GM19395 (cell line): ENCODE data around the gene CADM1.

Experiments
- ATAC-seq: cut with Tn5 transposase; IDR thresholded peaks from one replicate; pipeline ENCODE4 v1.9.1; 2021; ENCODE audit warnings: mild to moderate bottlenecking, moderate library complexity; ENCODE audit not compliant: unreplicated experiment

Gene CADM1

DNA sequence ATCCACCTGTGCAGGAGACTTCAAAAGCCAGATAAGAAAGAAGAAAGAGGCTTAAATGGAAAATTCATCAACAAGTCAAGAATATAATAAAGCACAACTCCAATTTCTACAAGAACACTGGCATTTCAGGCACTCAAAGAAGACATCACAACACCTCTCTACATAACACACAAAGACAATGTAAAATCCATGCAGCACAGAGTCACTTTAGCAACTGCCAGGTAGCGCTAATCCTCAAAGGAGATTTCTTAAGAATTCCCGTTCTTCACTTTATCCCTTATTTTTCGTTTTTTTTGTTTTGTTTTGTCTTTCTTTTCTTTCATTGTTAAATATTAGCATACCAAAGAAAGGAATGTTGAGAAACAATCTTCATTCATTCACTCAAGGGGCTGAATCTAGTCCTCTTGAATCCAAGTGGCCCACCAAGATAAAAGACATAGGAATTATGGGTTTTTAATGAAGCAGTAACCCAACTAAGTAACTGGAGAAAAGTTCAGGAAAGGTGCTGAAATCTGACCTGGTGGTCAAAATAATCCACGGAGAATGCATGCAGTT lies 95.0 kb downstream of the CADM1 start:
- ATAC-seq, result no peak

DNA sequence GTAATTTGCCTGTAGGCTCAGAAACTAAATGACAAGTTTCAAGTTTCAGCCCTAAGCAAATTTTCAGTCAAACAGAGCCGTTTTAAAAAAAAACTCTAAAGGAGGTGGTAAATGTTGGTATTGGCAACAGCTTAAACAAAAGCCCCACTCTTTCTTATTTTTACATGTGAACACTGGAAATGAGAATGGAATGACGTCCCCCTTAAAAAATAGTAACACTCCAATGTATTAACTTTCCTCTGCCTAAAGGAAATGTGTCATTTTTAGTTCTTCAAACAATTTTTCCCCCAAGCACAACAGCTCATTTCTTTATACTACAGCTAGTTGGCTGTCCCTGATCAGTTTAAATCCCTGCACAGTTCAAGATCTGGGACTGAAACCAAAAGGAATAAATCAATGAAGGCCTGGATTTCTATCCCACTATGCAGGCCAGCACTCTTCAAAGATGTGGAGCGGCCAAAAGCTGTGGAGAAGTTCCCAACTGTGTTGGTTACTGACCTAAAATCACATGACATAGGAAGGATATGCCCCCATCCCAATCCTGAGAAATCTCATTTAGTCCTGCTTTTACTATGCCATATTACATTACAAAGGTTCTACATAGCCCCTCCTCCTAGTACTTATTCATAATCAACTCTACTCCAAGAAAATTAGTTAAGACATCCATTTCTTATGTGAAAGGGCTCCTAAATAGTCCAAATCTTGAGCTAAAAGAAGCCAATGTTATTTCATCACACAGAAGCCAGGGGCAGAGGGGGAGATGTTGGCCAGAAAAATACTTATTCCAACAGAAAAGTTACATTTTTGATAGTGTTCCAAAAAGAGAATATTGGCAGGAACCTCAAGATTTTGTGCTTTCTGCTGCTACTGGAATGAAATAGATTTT lies 95.9 kb downstream of the CADM1 start:
- no peak for ATAC-seq

DNA sequence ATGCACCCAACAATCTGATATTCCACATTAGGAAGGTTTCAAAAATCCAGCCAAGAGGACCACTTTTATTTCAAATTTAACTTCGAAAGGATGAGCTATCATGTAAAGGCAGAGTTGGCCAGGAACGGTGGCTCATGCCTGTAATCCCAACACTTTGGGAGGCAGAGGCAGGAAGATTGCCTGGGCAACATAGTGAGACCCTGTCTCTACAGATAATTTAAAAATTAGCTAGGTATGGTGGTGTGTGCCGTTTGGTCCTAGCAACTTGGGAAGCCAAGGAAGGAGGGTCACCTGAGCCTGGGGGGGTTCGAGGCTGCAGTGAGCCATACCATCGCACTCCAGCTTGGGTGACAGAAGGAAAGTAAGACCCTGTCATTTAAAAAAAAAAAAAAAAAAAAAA lies 96.7 kb downstream of the CADM1 start:
- no peak for ATAC-seq

DNA sequence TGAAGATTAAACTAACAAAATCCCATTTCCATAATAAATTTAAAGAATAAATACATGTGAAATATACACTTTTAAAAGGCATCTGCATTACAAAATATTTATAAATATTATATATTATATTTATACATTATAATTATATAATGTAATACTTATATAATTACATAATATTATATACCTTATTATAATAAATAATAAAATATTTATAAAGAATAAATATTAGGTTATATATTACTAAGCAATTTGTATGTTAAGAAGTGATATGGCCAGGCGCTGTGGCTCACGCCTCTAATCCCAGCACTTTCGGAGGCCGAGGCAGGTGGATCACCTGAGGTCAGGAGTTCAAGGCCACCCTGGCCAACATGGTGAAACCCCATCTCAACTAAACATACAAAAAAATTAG lies 97.8 kb downstream of the CADM1 start:
- ATAC-seq, result no peak

DNA sequence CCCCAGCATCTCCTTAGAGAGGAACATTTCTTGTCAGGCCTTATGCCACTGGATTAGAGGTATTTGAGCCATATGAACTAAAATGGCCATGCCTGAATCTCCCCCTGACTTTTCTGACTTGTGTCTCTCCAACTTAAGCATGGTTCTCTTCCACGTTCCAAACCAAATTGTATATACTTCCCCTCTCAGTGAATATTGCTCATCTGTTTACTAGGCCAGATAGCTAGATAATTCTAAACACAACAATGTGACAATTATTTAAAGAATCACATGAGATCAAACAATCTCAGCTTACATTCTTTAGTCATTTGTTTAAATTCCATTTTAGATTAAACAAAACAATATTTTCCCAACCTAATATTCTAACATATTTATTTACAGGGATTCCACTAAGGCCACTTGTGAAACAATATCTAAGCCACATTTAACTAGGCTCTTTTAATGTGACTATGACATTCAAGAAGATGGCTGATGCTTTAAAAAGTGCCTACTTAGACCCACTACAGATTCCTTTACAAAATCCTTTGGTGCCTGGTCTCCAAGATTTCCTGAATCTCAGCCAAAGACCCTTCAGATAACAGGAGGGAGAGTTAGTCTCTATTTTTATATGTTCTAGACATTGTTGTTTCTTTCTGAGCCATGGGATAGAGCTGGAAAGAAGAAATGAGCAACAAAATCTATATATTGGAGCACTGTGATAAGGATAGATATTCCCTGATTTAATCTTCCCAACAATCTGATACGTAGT lies 105.7 kb downstream of the CADM1 start:
- no peak for ATAC-seq

DNA sequence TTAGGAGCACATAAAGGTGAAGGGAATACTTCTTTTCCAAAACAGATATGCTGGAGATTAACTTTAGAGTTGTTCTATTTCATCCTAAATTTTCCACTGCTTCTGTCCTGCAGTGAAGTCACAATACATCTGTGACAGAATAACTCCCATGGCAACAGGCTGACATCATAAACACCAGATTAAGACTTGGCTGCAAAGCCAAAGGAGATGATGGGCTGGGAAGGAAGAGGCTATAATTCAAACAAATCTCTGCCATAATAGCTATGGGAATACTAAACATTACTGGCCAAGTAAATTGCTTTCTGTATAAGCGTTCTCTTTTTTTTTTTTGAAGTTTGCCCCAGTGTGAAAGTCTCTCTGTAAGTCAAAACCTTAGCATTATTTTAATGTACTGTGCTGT lies 107.7 kb downstream of the CADM1 start:
- ATAC-seq, result no peak

DNA sequence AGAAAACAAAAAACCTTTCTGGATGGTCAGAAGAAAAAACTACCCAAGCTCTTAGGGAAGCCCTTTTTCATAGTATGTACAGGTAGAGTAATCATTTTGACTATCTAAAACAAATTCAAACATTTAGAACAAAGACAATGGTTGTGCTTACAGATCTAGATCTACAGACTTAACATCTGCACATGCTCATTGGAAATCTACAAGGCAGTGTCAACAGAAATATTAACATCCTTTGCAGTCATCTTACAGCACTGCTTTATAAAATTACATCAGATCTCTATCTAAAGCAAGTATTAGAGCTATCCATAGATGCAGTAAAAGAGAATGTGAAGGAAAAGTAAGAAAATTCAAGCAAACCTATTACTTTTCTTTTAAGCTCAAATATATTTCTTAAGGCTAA lies 110.3 kb downstream of the CADM1 start:
- no peak for ATAC-seq

DNA sequence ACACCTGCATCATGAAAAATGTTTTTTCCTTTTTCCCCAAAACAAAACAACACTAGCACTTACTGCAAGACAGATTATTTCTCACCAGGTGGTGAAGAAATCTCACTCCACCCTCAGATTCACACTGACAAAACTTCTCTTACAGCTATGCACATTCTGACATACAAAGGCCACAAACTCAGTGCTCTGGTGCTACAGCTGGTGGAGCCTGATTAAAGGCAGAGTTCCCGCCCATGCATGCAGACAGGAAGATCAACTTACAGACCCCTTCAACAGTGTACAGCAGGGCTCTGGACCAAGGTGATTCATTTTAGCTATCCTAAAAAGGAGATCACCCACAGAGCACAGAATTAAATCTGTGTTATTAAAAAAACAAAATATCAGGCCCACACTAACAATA lies 112.6 kb downstream of the CADM1 start:
- ATAC-seq, result no peak

DNA sequence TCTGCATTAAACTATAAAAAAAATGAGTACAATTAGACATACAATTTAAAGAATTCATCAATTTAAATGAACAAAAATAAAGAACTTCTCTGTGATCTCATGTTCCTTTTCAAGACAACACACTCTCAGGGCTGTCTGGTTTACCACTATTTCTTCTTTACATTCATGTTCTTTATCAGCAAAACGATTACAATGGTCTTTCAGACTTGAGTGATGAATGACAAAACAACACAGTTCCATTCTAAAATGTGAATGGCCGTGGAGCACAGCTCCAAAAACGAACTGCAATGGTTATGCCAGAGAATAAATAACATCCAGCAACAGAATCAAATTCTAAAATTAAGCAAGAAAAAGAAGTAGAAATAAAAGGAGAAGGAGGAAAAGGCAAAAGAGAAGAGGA lies 113.1 kb downstream of the CADM1 start:
- no peak for ATAC-seq

DNA sequence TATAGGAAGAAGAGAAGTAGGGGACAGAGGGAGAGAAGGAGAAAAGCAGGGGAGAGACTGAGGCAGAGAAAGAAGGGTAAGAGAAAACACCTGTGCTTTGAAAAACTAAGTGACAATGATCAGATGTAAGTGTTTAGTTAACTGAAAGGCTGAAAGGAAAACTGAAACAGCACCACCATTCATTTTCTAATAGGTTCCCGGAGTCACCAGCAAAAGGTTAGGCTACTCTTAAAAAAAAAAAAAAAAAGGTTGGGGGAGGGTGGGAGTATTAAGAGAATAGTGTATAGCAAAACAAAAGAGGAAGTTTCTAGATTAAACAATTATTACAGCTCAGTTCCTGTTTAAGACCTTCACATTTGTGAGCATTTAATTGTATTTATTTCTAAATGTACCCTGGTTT lies 113.8 kb downstream of the CADM1 start:
- ATAC-seq, result no peak

DNA sequence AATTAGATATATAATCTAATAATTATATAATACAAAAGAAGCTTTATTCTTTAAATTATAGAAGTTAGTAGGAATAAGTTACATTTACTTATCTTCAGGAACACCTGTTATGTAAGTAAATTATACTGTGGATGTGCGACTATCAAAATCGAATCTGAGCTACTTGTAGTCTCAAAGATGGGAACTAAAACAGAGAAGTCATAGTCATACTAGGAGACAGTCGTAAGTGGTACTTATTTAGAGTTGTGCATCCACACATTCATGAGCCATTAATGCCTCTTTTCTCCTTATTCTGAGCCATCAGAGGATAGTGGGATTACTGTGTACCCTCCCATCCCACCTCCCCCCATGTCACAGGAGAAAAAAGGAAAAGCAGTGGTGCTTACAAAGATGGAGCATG lies 114.4 kb downstream of the CADM1 start:
- ATAC-seq, result no peak

DNA sequence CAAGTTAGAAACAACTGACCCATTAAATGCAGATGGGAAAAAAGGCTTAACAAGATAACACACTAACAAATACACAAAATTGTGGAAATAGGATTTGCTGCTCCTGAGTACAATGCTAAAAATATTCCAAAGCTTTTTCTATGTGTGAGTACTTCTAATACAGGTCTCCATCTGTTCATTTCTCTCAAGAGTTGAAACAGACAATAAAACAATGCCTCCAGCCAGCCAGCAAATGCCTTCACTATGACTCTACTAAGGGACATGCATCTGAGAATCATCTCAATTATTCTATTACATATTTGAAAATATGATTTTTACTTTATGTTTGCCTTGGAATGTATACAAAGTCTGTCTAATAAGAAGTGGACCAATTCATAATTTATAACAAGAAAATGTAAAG lies 119.0 kb downstream of the CADM1 start:
- no peak for ATAC-seq

DNA sequence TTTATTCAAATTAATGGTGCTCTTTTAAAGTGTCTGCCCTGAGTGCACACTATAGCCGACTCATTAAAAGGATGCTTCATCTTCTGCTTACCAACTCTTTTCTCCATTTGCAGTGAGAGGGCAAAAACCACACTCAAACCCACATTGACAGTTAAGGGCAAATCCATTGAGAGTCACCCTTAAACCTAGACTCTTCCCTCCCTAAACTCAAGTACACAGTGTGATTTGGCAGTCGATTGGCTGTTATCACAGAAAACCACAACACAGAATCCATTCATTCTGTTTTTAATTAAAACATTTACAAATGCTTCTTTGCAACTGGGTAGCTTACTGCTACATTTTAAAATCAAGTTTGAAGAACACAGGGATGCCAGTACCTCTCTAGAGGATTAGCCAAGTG lies 120.0 kb downstream of the CADM1 start:
- no peak for ATAC-seq

DNA sequence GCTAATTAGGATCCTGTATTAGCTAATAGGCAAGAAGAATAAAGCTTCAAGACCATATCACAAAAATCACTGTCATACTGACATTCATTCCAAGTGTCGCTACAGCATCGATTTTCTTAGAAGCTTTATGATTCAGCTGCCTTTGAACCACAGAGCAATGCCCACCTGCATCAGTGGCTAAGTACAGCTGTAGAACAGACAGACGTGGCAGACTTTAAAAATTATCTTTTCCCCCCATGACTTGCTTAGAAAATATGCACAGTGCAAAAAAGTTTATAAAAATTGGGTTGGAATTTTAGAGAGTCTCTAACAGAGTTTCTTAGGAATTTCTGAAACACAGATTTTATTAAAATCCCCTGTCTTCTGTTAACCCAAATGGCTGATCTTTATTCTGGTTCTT lies 120.8 kb downstream of the CADM1 start:
- no peak for ATAC-seq

DNA sequence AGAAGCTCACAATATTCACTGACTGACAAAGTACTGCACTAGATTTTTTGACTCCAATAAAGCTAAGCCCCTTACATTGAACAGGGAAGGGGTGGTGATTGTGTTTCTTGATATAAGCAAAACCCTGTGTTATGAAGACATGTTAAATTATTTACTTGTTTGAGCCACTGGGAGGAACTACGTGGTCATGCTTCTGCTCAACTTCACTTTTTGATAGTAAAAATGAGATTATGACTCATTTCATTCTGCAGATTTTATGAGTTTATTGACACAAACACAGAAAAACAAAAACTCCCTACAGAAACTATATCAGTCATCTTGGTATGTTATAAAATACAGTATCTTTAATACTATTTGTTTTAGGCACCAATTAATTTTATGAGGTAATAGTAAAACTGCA lies 124.7 kb downstream of the CADM1 start:
- ATAC-seq, result no peak

DNA sequence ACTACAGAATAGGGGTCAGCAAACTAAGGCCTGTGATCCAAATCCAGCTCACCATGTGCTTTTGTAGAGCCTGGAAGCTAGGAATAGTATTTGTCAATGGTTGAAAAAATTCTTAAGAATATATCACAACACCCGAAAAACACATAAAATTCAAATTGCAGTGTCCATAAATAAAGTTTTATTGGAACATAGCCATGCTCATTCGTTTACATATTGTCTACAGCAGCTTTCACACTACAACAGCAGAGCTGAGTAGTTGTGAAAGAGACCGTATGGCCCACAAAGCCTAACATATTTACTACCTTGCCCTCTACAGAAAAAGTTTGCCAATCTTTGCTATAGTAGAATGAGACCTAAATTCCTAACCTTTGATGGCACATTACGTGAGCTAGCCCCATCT lies 125.7 kb downstream of the CADM1 start:
- no peak for ATAC-seq

DNA sequence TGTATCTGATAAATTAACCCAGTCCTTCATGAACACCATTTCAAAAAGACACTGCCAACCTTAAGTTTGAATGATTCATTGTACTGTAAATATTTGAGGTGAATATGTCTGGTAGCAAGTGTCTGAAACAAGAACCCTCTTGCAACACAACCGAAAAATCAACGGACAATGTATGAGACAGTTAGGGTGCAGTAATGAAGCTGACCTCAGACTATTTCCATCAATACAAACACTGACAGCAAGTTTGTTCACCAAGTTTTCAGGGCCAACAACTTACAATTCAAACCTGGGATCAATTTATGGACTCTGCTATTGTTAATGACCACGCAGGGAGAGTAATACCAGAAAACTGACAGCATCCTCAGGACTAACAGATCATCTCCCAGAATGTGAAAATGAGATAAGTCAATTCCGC lies 126.3 kb downstream of the CADM1 start:
- no peak for ATAC-seq

DNA sequence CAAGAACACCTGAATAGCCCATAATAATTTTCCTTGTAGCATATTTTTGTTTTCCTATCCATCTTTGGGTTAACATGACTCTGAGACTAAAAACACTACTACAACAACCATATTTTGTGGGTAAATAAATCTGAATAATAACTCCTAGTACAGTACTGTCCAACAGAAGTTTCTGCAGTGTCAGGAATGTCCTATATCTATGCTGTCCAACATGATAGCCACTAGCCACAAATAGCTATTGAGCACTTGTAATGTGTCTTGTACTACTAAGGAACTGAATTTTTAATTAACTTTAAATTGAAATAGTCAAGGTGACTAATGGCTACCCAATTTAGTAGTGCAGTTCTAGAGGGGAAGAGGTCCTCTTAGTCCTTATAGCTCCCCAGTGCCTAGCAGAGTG lies 135.6 kb downstream of the CADM1 start:
- no peak for ATAC-seq

DNA sequence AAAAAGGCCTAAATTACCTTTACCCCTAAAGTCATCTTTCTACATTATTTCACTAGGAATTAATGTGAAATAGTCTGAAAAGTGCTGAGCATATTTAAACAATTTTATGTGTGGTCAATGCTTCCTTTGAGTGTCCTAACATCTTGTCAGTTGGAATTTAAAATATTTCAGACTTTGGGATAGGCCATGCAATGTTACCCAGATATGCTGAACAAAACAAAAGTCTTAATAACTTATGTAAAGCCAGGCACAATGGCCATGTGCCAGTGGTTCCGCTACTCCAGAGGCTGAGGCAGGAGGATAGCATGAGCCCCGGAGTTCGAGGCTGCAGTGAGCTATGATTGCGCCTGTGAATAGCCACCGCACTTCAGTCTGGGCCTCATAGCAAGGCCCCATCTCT lies 137.4 kb downstream of the CADM1 start:
- ATAC-seq, result no peak

DNA sequence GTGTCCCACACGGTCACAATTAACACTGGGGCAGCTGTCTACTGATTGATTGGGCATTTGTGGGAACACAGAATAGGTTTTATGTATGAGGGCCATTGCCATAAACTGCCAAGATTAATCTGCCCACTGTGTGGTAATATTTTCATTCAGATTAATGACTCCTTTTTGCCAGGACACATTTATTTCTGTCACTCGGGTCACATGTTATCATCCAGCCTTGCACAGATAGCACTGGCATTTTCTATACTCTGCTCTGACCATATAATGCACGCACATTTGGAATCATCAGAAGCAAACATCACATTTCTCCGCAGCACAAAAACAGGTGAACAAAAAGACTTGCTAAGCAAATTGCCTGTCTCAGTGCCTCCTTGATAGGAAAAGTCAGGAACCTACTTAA lies 138.3 kb downstream of the CADM1 start:
- ATAC-seq, result no peak

DNA sequence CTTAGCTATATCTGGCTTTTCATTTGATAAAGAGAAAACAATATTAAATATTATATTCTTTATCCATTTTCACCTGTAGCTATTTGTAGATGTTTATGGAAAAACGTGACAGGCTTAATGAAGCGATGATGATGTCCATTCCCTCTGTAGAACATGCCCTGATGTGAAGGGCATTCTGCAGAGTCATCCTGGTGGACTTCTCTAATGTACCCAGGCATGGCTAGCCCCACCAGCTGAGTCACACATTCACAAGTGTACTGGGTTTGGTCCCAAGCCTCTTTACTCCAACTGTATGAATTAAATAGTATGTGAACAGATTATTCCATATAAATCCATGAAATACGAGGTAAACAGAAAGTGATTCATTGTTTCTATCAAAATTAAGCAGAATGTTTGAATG lies 139.3 kb downstream of the CADM1 start:
- ATAC-seq, result no peak

DNA sequence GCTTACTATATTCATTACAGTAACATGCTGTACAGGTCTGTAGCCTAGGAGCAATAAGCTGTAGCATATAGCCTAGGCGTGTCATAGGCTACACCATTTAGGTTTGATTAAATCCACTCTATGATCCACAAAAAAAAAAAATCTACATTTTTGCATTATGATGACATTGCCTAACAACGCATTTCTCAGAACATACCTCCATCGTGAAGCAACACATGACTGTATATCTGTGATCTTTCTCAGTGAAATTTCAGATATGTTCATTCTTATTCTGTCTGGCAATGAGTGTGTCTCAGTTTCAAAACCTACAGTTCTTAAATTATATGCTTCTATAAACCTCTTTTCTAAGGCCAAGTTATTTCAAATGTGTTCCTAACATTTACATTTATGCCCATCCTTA lies 140.3 kb downstream of the CADM1 start:
- ATAC-seq, result no peak
